ENCODE data around the gene GIMAP5. TPM values are rescaled to one million over a fixed set of nuclear protein-coding genes. Genes with fewer than 3 reads are reported as not detected.

GIMAP5 gene
- total RNA-seq, 1 experiment from 2014 or later, result not detected

DNA sequence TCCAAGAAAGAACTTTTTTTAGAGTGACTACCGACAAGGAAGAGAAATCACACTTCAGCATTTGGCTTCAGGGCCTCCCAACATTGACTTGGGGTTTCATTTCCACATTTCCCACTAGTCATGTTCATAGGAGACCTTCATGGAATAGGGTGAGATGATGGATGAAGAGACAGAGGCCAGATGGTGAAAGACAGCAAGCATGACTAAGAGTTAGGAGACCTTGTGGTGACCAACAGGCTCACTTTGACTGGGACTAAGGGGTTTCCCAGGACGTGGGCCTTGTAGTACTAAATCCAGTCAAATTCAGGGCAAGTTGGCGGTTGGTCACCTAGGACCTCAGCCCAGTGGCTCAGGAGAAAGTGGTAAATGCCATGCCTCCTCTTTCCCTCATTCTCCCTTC is 3.0 kb upstream of the GIMAP5 start:
- DNase-seq (ENCODE audit: extremely low read depth, low read depth), result no peak

DNA sequence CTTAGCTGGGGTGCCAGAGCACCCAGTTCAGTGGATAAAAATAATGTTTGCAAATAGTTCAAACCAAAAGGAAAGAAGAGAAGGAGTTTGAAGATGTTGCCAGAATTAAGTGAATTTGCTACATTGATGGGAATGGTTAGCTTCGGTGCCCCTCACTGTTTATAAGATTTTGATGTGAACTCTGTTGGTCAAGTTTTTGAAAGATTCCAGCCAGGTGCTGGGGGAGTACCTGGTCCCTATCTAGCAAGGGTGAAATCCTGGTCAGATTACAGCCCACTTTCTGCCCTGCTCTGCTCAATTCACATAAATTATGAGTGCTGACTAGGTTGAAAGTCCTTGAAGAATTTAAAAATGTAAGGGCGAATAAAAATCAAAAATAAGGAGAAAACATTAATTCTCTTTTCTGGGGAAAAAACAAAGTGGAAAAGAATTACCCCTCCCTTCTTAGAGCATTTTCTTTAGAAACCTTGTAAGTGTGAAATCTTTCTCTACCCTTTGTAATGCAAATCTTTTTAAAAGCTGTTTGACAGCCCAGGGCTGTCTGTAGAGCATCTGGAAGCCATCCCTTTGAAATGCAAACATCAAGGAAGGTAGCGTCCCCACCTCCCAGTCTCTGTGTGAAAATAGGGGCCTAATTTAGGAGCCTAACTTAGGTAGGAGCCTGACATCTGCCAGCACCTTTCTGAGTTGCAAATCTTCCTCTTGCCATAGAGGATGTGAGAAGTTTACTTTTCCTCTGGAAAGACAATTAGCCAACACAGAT is 1.4 kb upstream of the GIMAP5 start:
- DNase-seq (ENCODE audit: extremely low read depth, low read depth), result no peak

DNA sequence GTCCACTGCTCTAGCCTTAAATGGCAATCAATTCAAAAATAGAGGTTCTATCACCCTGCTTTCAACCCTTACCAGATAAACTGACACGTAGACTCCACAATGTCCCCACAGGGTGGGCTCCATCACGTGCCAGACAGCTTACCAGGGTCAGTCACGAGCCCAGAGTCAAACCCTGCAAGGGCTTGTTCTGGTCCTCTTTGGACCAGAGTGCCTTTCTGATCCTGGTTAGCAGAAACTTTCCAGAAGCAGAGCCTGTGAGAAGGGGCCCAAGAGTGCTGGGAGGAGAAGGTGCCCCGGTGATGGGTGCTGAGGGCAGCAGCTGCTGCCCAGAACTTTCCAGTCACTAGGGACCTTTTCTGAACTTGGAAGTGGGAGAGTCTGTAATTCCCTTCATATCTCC is 354 bp upstream of the GIMAP5 start:
- no peak for DNase-seq (ENCODE audit: extremely low read depth, low read depth)

DNA sequence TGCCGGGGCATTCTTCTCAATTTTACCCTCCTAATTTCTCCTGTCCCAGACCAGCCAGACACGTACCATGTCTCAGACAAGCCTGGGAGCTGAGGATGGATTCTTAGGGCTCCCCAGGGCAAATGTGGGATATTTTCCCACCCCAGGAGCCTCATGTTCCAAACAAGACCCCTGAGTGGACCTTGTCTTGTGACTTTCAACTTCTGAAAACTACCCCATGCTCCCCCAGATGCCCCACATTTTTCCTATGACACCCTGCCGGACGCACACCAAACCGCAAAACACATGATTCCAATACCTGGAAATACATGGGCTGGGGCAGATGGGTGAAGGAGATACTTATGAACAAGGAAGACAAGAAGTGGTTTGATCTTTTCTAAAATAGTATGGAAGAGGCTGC is 874 bp downstream of the GIMAP5 start:
- no peak for DNase-seq (ENCODE audit: extremely low read depth, low read depth)

DNA sequence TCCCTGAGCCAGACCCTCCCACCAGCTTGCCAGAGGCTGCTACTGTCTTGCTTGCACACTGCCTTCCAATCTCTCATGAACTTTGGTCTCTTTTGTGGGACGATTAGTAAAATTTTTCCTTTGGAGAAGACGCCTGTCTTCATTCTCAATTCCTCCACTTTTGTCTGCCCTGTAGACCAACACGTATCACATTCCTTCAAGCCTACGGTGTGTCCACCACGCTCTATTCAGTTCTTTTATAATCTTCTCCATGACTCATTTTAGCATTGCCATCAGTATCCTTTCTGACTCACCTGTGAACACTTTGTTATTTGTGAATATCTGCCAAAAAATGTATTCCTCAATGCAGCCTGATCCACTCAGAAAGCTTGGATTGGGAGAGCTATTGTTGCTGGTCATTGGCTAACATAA is 1.4 kb downstream of the GIMAP5 start:
- DNase-seq (ENCODE audit: extremely low read depth, low read depth), result no peak

DNA sequence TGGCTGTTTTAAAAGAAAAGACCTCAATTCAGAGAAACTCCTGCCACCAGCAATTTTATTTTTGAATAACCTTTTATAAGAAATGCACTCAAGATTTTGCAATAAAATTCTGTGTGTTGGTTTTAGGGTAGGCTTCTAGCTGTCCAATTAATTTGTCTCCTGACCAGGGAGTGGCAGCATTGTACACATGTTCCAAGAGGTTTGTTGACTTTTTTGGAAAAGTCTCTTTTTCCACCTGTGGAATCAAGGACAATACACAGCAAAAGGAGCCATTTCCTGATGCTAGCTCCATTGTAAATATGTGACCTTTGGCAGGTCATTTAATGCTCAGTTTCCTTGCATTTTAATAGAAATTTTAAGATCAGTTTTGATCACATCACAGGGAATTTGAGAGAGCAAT is 1.8 kb downstream of the GIMAP5 start:
- no peak for DNase-seq (ENCODE audit: extremely low read depth, low read depth)

DNA sequence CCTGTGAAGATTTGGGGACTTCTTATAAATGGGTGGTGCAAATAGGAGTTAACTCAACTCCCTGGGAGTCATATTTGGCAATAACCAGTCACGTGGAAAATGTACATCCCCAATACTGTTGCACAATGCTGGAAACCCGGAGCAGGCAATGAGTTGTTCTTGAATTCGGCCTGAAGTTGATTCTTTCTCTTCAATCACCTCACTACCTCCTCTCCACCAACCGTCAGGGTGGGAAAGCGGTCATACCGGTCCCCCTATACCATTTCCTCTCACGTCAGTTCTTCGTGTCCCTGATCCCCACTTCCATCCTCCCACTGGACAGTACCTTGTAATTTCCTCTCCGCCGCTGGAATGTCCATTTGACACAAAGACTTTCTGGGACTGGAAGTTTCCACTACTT is 2.8 kb downstream of the GIMAP5 start:
- no peak for DNase-seq (ENCODE audit: extremely low read depth, low read depth)

DNA sequence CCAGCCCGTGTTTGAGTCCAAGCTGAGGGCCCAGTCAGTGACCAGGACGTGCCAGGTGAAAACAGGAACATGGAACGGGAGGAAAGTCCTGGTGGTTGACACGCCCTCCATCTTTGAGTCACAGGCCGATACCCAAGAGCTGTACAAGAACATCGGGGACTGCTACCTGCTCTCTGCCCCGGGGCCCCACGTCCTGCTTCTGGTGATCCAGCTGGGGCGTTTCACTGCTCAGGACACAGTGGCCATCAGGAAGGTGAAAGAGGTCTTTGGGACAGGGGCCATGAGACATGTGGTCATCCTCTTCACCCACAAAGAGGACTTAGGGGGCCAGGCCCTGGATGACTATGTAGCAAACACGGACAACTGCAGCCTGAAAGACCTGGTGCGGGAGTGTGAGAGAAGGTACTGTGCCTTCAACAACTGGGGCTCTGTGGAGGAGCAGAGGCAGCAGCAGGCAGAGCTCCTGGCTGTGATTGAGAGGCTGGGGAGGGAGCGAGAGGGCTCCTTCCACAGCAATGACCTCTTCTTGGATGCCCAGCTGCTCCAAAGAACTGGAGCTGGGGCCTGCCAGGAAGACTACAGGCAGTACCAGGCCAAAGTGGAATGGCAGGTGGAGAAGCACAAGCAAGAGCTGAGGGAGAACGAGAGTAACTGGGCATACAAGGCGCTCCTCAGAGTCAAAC is 5.2 kb downstream of the GIMAP5 start:
- DNase-seq (ENCODE audit: extremely low read depth, low read depth), result no peak

DNA sequence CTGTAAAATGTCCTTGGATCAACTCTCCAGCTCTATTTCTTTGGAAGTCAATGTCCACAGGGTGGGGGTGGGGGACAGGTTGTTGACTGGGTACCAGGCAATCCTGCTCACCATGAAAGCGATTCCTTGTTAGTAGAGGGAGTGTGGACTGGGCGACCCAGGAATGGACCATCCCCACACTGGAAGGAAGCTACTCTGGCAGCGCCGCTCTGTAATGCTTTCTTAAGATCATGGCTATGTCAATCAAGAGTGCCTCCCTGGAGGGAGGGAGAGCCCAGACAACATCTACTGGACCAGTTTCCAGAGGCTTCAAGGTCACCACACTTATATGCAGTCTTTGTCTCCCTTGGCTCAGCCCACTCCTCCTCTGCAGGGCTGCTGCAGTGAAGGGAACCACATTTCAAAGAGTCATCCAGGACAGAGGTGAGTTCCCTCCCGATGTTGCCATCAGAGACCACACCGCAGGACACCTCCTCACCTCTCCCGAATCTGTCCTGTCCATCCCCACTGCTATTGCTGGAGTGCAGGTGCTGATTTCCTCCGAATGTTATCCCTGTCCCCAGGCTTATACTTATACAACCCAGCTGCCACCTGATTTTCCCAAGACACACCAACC is 6.9 kb downstream of the GIMAP5 start:
- DNase-seq (ENCODE audit: extremely low read depth, low read depth), result no peak

DNA sequence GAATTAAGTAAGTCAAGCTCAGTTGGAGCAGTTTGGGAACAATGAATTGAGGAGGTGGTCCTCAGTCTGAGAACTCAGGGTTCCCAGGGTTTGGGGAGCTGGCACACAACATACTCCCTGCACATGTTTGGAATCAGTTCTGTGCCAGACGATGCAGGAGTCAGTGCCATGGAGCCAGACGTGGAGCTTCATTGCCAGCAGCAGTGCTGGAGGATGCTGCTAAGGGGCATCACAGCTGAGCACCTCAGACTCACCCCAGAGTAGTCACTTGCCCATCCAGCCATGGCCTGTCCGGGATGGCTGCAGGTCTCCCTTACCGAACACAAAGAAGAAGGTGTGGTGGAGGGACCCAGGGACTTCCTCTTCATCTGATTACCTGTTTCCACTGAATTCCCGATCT is 7.9 kb downstream of the GIMAP5 start:
- DNase-seq (ENCODE audit: extremely low read depth, low read depth), result no peak

DNA sequence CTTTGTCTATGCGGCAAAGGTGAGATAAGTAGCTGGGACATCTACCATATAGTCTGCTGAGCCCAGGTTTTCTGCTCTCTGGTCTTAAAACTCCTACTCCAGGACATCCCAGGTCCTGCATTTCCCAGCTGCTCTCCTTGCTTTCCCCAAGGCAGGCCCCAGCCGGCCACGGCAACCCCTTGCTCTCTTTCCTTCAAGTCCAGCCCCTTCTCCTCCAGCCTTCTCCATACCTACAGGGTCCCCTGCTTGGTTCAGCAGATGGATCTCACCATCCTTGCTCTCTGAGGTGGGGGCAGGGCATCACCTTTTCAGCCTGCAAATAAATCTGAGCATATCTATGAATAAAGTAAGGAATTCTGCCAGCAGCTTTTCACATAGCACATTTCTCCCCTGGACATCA is 8.7 kb downstream of the GIMAP5 start:
- DNase-seq (ENCODE audit: extremely low read depth, low read depth), result no peak

DNA sequence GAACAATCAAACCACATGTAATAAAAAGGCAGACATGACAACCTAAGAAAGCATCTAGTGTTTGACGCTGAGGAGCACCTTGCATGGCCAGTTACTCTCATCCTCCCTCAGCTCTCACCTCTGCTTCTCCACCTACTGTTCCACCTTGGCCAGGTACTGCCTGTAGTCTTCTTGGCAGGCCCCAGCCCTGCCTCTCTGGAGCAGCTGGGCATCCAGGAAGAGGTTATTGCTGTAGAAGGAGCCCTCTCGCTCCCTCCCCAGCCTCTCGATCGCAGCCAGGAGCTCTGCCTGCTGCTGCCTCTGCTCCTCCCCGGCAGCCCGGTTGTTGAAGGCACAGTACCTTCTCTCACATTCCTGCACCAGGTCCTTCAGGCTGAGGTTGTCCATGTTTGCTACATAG is 9.7 kb downstream of the GIMAP5 start:
- DNase-seq (ENCODE audit: extremely low read depth, low read depth), result no peak

DNA sequence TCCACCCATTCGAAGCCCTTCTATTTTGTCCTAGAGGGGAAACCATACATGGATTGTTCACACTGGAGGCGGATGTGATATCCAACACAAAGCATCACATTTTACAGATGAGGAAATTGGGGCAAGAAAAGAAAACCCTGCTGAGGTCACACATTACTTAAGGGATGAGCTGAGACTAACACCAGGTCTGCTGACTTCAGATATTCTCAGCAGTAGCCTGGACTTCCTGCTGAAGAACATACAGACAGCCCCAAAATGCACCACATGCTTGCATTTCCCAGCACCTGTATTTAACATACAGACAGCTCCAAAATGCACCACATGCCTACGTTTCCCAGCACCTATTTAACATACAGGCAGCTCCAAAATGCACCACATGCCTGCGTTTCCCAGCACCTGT is 11.2 kb downstream of the GIMAP5 start:
- no peak for DNase-seq (ENCODE audit: extremely low read depth, low read depth)

DNA sequence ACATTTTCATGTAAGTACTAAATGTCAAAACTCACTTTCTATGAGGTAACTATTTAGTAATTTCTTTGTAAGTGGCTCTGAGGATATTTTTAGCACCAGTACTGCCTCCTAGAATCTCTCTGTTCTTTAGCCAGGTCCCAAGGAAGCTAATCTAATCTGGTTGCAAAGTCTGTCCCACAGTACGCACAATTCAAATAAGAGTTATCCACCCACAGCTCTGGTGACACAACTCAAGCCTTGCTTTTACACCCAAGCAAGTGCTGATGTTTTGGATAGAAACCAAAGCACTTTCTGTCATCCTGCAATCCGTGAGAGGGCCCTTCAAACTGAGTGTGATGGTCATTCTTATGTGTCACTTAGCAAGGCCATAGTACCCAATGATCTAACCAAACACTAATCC is 14.5 kb downstream of the GIMAP5 start:
- DNase-seq (ENCODE audit: extremely low read depth, low read depth), result no peak

DNA sequence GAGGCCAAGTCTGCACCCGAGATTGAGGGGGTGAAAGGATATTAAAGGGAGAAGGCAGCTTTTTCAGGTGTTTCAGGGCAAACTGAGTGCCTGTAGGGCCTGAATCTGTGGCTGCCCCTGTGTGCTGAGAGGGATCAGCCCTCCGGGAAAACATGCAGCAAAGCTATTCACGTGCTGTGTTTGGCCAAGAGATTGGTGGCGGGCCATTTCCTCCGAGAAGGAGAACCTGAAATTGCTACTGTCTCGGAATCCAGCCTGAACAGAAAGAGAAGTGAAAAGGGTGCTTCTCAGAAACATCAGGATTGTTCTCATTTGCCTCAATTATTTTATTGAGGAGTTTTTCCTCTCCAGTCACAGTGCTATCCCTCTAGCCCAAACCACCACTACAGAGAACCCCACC is 16.0 kb downstream of the GIMAP5 start:
- DNase-seq (ENCODE audit: extremely low read depth, low read depth), result no peak

DNA sequence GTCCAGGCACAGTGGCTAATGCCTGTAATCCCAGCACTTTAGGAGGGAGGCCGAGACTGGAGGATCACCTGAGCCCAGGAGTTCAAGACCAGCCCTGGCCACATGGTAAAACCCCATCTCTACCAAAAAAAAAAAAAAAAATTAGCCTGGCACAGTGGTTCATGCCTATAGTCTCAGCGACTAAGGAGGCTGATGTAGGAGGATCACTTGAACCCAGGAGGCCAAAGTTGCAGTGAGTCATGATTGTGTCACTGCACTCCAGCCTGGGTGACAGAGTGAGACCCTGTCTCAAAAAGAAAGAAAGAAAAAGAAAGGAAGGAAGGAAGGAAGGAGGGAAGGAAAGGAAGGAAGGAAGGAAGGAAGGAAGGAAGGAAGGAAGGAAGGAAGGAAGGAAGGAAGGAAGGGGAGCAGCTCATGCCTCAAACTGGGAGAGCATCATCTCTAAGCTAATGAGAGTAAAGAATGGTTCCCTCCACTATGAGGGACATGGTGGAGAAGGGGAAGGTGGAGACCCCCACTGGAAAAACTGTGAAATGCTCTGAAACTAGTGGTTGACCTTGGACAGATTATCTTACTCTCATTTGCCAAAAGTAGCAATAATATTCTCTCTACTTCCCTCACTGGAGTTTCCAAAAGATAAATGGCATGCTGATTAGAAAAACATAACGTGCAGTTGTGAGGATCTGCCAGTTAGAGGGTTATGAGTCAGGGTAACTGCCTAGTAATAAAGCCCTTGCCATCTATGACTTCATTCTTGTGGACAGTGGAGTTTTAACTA is 16.8 kb downstream of the GIMAP5 start:
- no peak for DNase-seq (ENCODE audit: extremely low read depth, low read depth)

DNA sequence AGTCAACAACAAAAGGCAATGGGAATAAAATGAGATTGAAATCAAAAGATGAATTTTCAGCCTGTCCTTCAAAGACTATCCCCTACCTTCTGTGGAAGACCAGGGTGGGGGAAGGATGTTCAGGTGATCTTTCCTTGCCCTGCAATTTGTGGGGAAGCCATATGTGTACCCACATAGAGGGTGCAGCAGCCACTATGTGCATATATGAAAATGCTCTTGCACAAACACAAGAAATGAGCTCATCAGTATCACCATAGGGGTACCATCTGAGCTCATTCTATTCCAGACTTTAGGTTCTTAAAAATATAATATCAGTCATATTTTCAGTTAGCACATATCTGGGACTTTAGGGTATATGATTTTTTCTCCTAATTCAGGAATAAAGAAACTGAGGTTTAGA is 17.7 kb downstream of the GIMAP5 start:
- DNase-seq (ENCODE audit: extremely low read depth, low read depth), result no peak

DNA sequence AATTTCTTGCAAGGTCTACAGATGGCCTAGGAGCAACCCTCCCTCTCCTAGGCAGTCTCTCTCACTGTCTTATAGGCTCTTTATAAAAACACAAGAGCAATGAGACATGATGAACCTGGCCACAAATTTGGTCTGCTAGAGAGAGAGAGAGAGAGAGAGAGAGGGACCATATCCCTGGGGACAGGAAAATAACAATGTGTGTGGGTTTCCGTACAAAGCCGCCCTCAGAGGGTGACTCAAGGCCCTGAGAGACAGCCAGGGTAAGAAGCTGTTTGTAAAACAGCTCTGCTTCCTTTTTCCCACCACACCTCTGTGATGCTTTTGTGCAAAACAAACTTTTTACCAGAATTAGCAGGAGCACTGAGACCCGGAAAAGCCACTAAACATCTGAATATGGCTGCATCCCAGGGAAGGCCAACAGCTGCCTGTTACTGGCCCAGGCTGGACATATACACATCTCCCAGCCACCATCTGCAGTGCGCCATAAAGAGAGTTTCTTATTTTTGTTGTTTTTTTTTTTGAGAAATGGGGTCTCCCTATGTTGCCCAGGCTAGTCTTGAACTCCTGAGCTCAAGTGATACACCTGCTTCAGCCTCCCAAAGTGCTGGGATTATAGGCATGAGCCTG is 18.4 kb downstream of the GIMAP5 start:
- DNase-seq (ENCODE audit: extremely low read depth, low read depth), result no peak

DNA sequence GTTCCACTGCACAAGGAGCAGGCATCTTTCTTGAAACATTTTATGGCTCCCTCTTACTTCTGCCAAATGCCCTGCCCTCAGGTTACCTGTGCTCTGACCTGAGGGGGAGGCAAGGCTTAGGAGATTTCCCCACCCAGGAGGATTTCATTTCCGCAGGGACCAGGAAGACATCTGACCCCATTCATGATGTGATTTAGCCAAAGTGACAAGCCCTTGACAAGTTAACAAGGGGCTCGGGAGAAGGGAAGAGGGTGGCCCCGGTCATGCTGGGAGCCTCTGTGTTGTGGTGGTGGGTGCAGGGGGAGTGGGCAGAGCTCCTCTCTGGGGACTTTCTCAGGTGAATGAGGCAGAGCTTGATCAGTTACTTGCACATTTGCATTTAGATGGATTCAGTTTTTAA is 18.9 kb downstream of the GIMAP5 start:
- DNase-seq (ENCODE audit: extremely low read depth, low read depth), result no peak

DNA sequence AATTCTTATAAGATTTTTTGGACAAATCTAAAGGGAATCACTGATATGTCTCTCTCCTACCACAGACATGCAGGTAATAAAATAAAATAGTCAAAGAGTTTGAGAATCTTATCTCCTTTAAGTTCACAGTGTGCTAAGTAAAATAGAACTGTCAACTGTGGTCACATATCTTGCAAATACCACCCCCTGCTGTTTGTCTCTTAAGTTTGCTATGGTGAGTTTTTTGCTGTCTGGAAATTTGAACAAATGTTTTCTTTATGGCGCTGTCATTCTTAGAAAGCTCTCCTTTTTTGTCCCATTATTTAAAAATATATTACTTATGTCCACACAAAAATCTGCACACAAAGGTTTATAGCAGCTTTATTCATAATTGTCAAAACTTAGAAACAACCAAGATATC is 19.6 kb downstream of the GIMAP5 start:
- no peak for DNase-seq (ENCODE audit: extremely low read depth, low read depth)

DNA sequence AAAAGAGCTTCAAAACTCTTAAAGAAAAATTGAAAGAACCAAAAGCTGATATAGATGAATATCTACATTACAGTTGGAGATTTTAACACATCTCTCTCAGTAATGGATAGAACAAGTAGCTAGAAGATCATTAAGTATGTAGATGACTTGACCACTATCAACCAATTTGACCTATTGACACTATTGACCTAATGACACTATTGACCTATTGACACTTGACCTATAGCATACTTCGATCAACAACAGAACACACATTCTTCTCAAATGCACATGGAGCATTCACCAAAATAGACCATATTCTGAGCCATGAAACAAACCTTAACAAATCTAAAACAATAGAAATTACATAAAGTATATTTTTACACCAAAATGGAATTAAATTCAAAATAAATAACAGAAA is 22.3 kb downstream of the GIMAP5 start:
- DNase-seq (ENCODE audit: extremely low read depth, low read depth), result no peak

All from NCI-H460 (cell line).